Measurements from ENCODE around the gene HTT.

HTT gene

GRCh38 chr4:3290476-3290875 lies 216.0 kb downstream of the HTT start:
- DNase-seq (ENCODE audit: low read depth): no peak

GRCh38 chr4:3290889-3291321 lies 216.4 kb downstream of the HTT start:
- no peak for DNase-seq (ENCODE audit: low read depth)

GRCh38 chr4:3291411-3291968 lies 217.0 kb downstream of the HTT start:
- no peak for DNase-seq (ENCODE audit: low read depth)

- no peak for DNase-seq (ENCODE audit: low read depth)
These were observed 217.6 kb downstream of the HTT start for GRCh38 chr4:3291969-3292570.

GRCh38 chr4:3292571-3293400 lies 218.3 kb downstream of the HTT start, which contains the start of gene RGS12:
TSS of gene RGS12 (plus strand) at chr4:3293021. CDS start at chr4:3316171, 23,150 bp downstream.
- DNase-seq (ENCODE audit: low read depth): peak; percentile 69
